Osteoblast (primary cell): Measurements from ENCODE around the gene MRAP2. TPM values are rescaled to one million over a fixed set of nuclear protein-coding genes. Genes with fewer than 3 reads are reported as not detected.

Source experiments
- DNase-seq: peaks from one replicate; pipeline ENCODE4 v3.0.0; 2011; ENCODE audit warnings: low spot score, mixed read lengths; ENCODE audit not compliant: insufficient read length; ENCODE audit errors: missing footprints
- H2AFZ ChIP-seq: 2 replicates; pipeline ENCODE4 v1.6.0; 2011; ENCODE audit warnings: mild to moderate bottlenecking, low read length
- H3K27ac ChIP-seq: 2 replicates; pipeline ENCODE4 v1.5.1; 2011; ENCODE audit warnings: mild to moderate bottlenecking, low read depth, low read length, moderate library complexity
- H3K27me3 ChIP-seq: 2 replicates; pipeline ENCODE4 v1.6.0; 2012; ENCODE audit warnings: mild to moderate bottlenecking, control low read depth, inconsistent platforms, low read length, moderate library complexity; ENCODE audit not compliant: insufficient read depth
- H3K36me3 ChIP-seq: 2 replicates; pipeline ENCODE4 v1.5.1; 2011; ENCODE audit warnings: mild to moderate bottlenecking, low read length, control low read depth, moderate library complexity; ENCODE audit not compliant: insufficient read depth
- H3K4me1 ChIP-seq: 2 replicates; pipeline ENCODE4 v1.5.1; 2011; ENCODE audit warnings: mild to moderate bottlenecking, low read length, control low read depth, moderate library complexity; ENCODE audit not compliant: insufficient read depth
- H3K4me2 ChIP-seq: 2 replicates; pipeline ENCODE4 v1.6.0; 2011; ENCODE audit warnings: mild to moderate bottlenecking, low read length; ENCODE audit not compliant: insufficient read depth
- H3K4me3 ChIP-seq: fragments of 200-600 bp; sonication (generic); 3 replicates; pipeline ENCODE4 v1.5.1; 2012; ENCODE audit warnings: mild to moderate bottlenecking, low read length, inconsistent platforms; ENCODE audit not compliant: insufficient read depth
- H3K79me2 ChIP-seq: 2 replicates; pipeline ENCODE4 v1.6.0; 2012; ENCODE audit warnings: mild to moderate bottlenecking, low read length, control low read depth, inconsistent platforms; ENCODE audit not compliant: insufficient read depth
- H3K9me3 ChIP-seq: 2 replicates; pipeline ENCODE4 v1.5.1; 2011; ENCODE audit warnings: low read depth, low read length, control low read depth
- H4K20me1 ChIP-seq: 2 replicates; pipeline ENCODE4 v1.6.0; 2012; ENCODE audit warnings: mild to moderate bottlenecking, low read length, control low read depth; ENCODE audit not compliant: insufficient read depth
- total RNA-seq: library from RNA; depleted of rRNA; stranded (reverse); fragments of >200 nt; gene quantifications from 2 replicates; pipeline ENCODE4 v1.2.3, GENCODE V29; 2012
- TF ChIP-seq, protein P1 (sequence below): IDR thresholded peaks from 2 replicates; pipeline ENCODE4 v1.5.1; 2011; ENCODE audit warnings: mild to moderate bottlenecking, low read depth, low read length, moderate library complexity; ENCODE audit errors: extremely low read depth

Gene MRAP2
- total RNA-seq, 1 donor = 5.1 TPM

DNA sequence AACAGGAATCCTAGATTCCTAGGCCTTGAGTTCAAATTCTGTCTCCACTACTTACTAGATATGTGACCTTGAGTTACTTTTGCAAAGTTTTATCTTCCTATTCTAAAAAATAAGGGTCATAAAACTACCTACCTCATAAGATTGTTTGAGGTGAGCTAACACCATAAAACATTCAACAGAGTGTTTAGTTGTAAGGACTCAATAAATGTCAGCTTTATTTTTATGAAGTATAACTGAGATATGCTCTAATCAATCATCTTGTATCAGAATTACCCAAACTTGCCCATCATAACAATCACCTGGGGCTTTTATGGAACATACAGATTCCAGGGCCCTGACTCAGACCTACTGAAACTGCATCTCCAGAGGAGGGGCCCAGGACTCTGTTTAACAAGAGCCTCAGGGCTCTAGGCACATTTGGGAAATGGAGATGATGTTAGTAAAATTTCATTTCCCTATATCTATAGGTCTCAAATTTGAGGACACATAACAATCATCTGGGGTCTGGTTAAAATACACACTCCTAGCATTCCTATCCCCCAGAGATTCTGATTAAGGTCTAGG is 35.5 kb upstream of the MRAP2 start:
- TF ChIP-seq, protein P1, sequence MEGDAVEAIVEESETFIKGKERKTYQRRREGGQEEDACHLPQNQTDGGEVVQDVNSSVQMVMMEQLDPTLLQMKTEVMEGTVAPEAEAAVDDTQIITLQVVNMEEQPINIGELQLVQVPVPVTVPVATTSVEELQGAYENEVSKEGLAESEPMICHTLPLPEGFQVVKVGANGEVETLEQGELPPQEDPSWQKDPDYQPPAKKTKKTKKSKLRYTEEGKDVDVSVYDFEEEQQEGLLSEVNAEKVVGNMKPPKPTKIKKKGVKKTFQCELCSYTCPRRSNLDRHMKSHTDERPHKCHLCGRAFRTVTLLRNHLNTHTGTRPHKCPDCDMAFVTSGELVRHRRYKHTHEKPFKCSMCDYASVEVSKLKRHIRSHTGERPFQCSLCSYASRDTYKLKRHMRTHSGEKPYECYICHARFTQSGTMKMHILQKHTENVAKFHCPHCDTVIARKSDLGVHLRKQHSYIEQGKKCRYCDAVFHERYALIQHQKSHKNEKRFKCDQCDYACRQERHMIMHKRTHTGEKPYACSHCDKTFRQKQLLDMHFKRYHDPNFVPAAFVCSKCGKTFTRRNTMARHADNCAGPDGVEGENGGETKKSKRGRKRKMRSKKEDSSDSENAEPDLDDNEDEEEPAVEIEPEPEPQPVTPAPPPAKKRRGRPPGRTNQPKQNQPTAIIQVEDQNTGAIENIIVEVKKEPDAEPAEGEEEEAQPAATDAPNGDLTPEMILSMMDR = no peak

GRCh38 chr6:84001119-84001518 is 32.5 kb upstream of the MRAP2 start:
- no peaks in the 10 kb centered on the region for H3K4me1 ChIP-seq

More for the DNA sequence above, 35.5 kb upstream of the MRAP2 start:
- Histone ChIP-seq H3K36me3 (no peaks in the 10 kb centered on the region), H4K20me1 (no peaks in the 10 kb centered on the region), H3K4me1 (no peaks in the 10 kb centered on the region), H3K27me3 (peaks cover 2% of the 10 kb centered on the region), H3K4me3 (no peak overlapping the region), H2AFZ (no peak overlapping the region), H3K9me3 (no peaks in the 10 kb centered on the region), H3K27ac (no peak overlapping the region), H3K4me2 (no peak overlapping the region), H3K79me2 (no peaks in the 10 kb centered on the region)
- no peak for DNase-seq

GRCh38 chr6:84002226-84002625 is 31.3 kb upstream of the MRAP2 start:
- Histone ChIP-seq H3K27me3 (peaks cover 2% of the 10 kb centered on the region), H2AFZ (no peak overlapping the region), H3K36me3 (no peaks in the 10 kb centered on the region), H3K4me1 (no peaks in the 10 kb centered on the region), H3K4me2 (no peak overlapping the region), H4K20me1 (no peaks in the 10 kb centered on the region), H3K9me3 (no peaks in the 10 kb centered on the region), H3K4me3 (no peak overlapping the region), H3K79me2 (no peaks in the 10 kb centered on the region), H3K27ac (no peak overlapping the region)
- DNase-seq = no peak
- TF ChIP-seq, protein P1 = no peak

More at GRCh38 chr6:84001119-84001518, 32.5 kb upstream of the MRAP2 start:
- Histone ChIP-seq H3K4me3 (no peak overlapping the region), H3K36me3 (no peaks in the 10 kb centered on the region), H3K4me2 (no peak overlapping the region), H4K20me1 (no peaks in the 10 kb centered on the region), H3K27ac (no peak overlapping the region), H2AFZ (no peak overlapping the region), H3K79me2 (no peaks in the 10 kb centered on the region), H3K27me3 (peaks cover 2% of the 10 kb centered on the region), H3K9me3 (no peaks in the 10 kb centered on the region)
- TF ChIP-seq, protein P1 = no peak
- no peak for DNase-seq

DNA sequence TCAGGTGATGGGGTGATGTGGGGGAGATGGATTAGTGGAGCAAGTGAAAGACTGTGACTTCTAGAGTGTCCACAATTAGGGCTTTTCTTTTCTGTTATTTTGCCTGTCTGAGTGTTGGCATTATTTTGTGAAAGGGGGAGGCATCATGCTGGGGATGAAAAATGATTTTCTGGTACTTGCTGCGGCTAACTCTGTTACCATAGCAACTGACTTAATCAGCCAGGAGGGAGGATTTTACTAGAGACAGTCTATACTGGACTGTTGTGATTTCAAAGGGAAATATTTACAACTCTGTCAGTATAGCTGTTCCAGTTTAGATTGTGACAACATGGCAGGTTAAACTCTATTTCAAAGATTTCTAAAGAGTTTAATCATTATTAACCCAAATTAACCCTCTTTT is 30.4 kb upstream of the MRAP2 start:
- DNase-seq = no peak
- H4K20me1 ChIP-seq = no peaks in the 10 kb centered on the region
- TF ChIP-seq, protein P1 = no peak
- no peak overlapping the region for H2AFZ ChIP-seq
- no peak overlapping the region for H3K27ac ChIP-seq
- peaks cover 2% of the 10 kb centered on the region for H3K27me3 ChIP-seq
- no peaks in the 10 kb centered on the region for H3K79me2 ChIP-seq
- H3K36me3 ChIP-seq = no peaks in the 10 kb centered on the region
- no peaks in the 10 kb centered on the region for H3K9me3 ChIP-seq
- no peaks in the 10 kb centered on the region for H3K4me1 ChIP-seq
- no peak overlapping the region for H3K4me2 ChIP-seq
- H3K4me3 ChIP-seq = no peak overlapping the region
